Renal pelvis (tissue), 12 donors: ENCODE measurements around the gene SSUH2. TPM values are rescaled to one million over a fixed set of nuclear protein-coding genes. Genes with fewer than 3 reads are reported as not detected.
A peak's percentile ranks its signal among the peaks of the same experiment; 100 is the strongest.
"Not testable (repeated sequence)": the region's sequence is repeated elsewhere in the genome, so short reads cannot be mapped to it uniquely, and the experiment has no call there.

ENCODE experiments used
- DNase-seq: peaks from one replicate; pipeline ENCODE4 v3.0.0-alpha.2; 2013
- long read RNA-seq, 16 experiments: transcript quantifications; one replicate each; lab custom pipeline, GENCODE V29; 2026
- polyA plus RNA-seq, 3 donors: library from polyadenylated mRNA; unstranded; fragments of 120-200 nt; gene quantifications; one replicate each; pipeline ENCODE4 v1.2.1, GENCODE V29; 2013; ENCODE audit not compliant: insufficient read length in 3 of 3

SSUH2 gene
- 1 to 10 TPM; 4.6 to 5.3 (median 5.0) TPM for polyA plus RNA-seq
- long read RNA-seq, donor 1 = 0 reads
- long read RNA-seq, donor 2, partial matches to known transcripts = 0 of 1 reads
- long read RNA-seq, donor 2, other reads (novel, unspliced or antisense) = 0 of 1 reads
- long read RNA-seq, donor 3, partial matches to known transcripts = 0 of 1 reads
- long read RNA-seq, donor 3, other reads (novel, unspliced or antisense) = 0 of 1 reads
- long read RNA-seq, donor 4, partial matches to known transcripts = 0 of 1 reads
- long read RNA-seq, donor 4, other reads (novel, unspliced or antisense) = 0 of 1 reads
- long read RNA-seq, donor 5 = 0 reads
- long read RNA-seq, donor 6, partial matches to known transcripts = 0 of 1 reads
- long read RNA-seq, donor 6, other reads (novel, unspliced or antisense) = 0 of 1 reads
- long read RNA-seq, donor 7, partial matches to known transcripts = 0 of 2 reads
- long read RNA-seq, donor 7, other reads (novel, unspliced or antisense) = 0 of 2 reads
- long read RNA-seq, donor 8 = 0 reads
- long read RNA-seq, donor 9, partial matches to known transcripts = 0 of 1 reads
- long read RNA-seq, donor 9, other reads (novel, unspliced or antisense) = 0 of 1 reads
- long read RNA-seq, donor 10 = 0 reads
- long read RNA-seq, donor 11 = 0 reads
- long read RNA-seq, donor 12, partial matches to known transcripts = 0 of 2 reads
- long read RNA-seq, donor 12, other reads (novel, unspliced or antisense) = 0 of 2 reads
- long read RNA-seq, donor 13, partial matches to known transcripts = 0 of 2 reads
- long read RNA-seq, donor 13, other reads (novel, unspliced or antisense) = 0 of 2 reads
- long read RNA-seq, donor 14 = 0 reads
- long read RNA-seq, donor 15, partial matches to known transcripts = 0 of 1 reads
- long read RNA-seq, donor 15, other reads (novel, unspliced or antisense) = 0 of 1 reads
- long read RNA-seq, donor 16, partial matches to known transcripts = 0 of 3 reads
- long read RNA-seq, donor 16, other reads (novel, unspliced or antisense) = 0 of 3 reads

GRCh38 chr3:8644748-8645390 lies at the start of gene SSUH2:
TSS of gene SSUH2 (minus strand) at chr3:8644798. CDS start at chr3:8644758, 40 bp downstream.
- no peak for DNase-seq

GRCh38 chr3:8691295-8691694 lies 46.7 kb upstream of the SSUH2 start:
- DNase-seq = not testable (repeated sequence)

- not testable (repeated sequence) for DNase-seq
Measured at GRCh38 chr3:8684992-8685391, 40.4 kb upstream of the SSUH2 start.

GRCh38 chr3:8682850-8683574 lies 38.4 kb upstream of the SSUH2 start:
- DNase-seq = not testable (repeated sequence)

- DNase-seq = not testable (repeated sequence)
Measured at GRCh38 chr3:8681881-8682538, 37.4 kb upstream of the SSUH2 start.

- no peak for DNase-seq
Measured at GRCh38 chr3:8681349-8681748, 36.8 kb upstream of the SSUH2 start.

- not testable (repeated sequence) for DNase-seq
Measured at GRCh38 chr3:8679817-8680553, 35.4 kb upstream of the SSUH2 start.

GRCh38 chr3:8678751-8679150 lies 34.2 kb upstream of the SSUH2 start:
- no peak for DNase-seq

- DNase-seq = not testable (repeated sequence)
Measured at GRCh38 chr3:8677258-8677657, 32.7 kb upstream of the SSUH2 start.

GRCh38 chr3:8675591-8675990 lies 31.0 kb upstream of the SSUH2 start:
- DNase-seq = not testable (repeated sequence)

GRCh38 chr3:8673083-8673737 lies 28.6 kb upstream of the SSUH2 start:
- DNase-seq = no peak

- DNase-seq = no peak
Measured at GRCh38 chr3:8669019-8669418, 24.4 kb upstream of the SSUH2 start.

- no peak for DNase-seq
Measured at GRCh38 chr3:8668216-8668615, 23.6 kb upstream of the SSUH2 start.

GRCh38 chr3:8667463-8668091 lies 23.0 kb upstream of the SSUH2 start:
- DNase-seq = no peak

GRCh38 chr3:8665407-8665896 lies 20.9 kb upstream of the SSUH2 start:
- no peak for DNase-seq

- peak; percentile 73 for DNase-seq
Measured at GRCh38 chr3:8663177-8664061, 18.8 kb upstream of the SSUH2 start.

- DNase-seq = no peak
Measured at GRCh38 chr3:8662594-8662993, 18.0 kb upstream of the SSUH2 start.
